ENCODE results near the gene CDR2L. TPM values are rescaled to one million over a fixed set of nuclear protein-coding genes. Genes with fewer than 3 reads are reported as not detected.
A peak's percentile ranks its signal among the peaks of the same experiment; 100 is the strongest.

The CDR2L gene
- total RNA-seq, 1 experiment from 2014 or later, result 31.0 TPM

DNA sequence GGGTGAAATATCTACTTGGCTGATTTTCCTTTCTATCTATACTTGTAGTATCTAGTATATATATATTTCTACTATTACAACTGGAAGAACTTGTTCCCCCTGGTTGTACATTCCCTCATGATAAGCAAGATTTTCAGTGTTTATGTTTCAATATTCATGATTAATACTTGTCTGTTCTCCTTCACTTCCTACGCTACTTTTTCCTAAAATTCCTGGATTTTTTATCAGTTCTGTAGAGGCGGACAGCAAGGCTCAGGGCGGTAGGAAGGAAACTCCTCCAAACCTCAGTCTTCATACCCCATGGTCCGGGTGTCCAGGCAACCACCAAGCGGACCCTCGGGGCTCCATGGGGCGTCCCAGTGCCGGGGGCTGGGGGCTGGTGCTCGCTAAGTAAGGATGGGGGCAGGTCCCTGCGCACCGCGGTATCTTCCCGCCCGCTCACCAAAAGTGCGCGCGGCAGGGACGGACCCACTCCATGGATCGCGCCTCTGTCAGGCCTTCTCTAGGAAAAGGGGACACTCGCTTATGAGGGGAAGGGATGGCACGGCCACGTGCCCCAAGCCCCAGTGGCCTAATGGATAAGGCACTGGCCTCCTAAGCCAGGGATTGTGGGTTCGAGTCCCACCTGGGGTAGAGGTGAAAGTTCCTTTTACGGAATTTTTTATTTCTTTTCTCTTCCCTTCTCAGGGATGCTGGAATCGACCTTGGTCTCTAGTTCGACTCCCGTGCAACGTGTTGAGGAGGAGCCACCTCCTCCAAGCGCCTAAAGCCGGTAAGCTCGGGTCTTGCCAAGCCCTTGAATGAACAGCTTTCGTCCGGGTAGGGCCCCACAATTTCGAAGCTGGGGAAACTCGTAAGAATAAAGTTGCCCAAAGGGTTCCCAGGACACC is 46.2 kb downstream of the CDR2L start (continued):
- TF ChIP-seq AR (CRISPR knock-in tag; IDR thresholded peaks at IDR 0.05) (no peak), ZNF416 (CRISPR knock-in tag; IDR thresholded peaks at IDR 0.05) (no peak), PRDM15 (CRISPR knock-in tag; IDR thresholded peaks at IDR 0.05) (no peak), GABPB1 (CRISPR knock-in tag; IDR thresholded peaks at IDR 0.05) (0 out of 2 replicates have a peak, but pooled peaks have one; percentile 60), SOX15 (CRISPR knock-in tag; IDR thresholded peaks at IDR 0.05) (no peak), CBFB (CRISPR knock-in tag; IDR thresholded peaks at IDR 0.05; ENCODE audit: low read depth) (no peak), ESRRA (CRISPR knock-in tag; IDR thresholded peaks at IDR 0.05; ENCODE audit: borderline replicate concordance) (no peak), SP1 (CRISPR knock-in tag; conservative IDR thresholded peaks at IDR 0.05) (peak; percentile 66), ZNF138 (CRISPR knock-in tag; conservative IDR thresholded peaks at IDR 0.05) (no peak), MYBL2 (CRISPR knock-in tag; IDR thresholded peaks at IDR 0.05) (0 out of 2 replicates have a peak, but pooled peaks have one; percentile 34), CREM (CRISPR knock-in tag; IDR thresholded peaks at IDR 0.05) (no peak), ZNF396 (CRISPR knock-in tag; IDR thresholded peaks at IDR 0.05; ENCODE audit: borderline replicate concordance) (no peak), ATF1 (CRISPR knock-in tag; IDR thresholded peaks at IDR 0.05) (no peak), ERG (CRISPR knock-in tag; IDR thresholded peaks at IDR 0.05) (no peak), CTCF (IDR thresholded peaks at IDR 0.05) (no peak), PRRX2 (CRISPR knock-in tag; IDR thresholded peaks at IDR 0.05) (no peak), ZBTB43 (CRISPR knock-in tag; IDR thresholded peaks at IDR 0.05) (no peak), ZNF423 (CRISPR knock-in tag; IDR thresholded peaks at IDR 0.05) (0 out of 2 replicates have a peak, but pooled peaks have one; percentile 4), GRHL2 (CRISPR knock-in tag; IDR thresholded peaks at IDR 0.05; ENCODE audit: insufficient replicate concordance, severe bottlenecking) (no peak)
- TF ChIP-seq, protein P1, sequence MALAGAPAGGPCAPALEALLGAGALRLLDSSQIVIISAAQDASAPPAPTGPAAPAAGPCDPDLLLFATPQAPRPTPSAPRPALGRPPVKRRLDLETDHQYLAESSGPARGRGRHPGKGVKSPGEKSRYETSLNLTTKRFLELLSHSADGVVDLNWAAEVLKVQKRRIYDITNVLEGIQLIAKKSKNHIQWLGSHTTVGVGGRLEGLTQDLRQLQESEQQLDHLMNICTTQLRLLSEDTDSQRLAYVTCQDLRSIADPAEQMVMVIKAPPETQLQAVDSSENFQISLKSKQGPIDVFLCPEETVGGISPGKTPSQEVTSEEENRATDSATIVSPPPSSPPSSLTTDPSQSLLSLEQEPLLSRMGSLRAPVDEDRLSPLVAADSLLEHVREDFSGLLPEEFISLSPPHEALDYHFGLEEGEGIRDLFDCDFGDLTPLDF (CRISPR knock-in tag; IDR thresholded peaks at IDR 0.05), result no peak
- TF ChIP-seq, protein P2, sequence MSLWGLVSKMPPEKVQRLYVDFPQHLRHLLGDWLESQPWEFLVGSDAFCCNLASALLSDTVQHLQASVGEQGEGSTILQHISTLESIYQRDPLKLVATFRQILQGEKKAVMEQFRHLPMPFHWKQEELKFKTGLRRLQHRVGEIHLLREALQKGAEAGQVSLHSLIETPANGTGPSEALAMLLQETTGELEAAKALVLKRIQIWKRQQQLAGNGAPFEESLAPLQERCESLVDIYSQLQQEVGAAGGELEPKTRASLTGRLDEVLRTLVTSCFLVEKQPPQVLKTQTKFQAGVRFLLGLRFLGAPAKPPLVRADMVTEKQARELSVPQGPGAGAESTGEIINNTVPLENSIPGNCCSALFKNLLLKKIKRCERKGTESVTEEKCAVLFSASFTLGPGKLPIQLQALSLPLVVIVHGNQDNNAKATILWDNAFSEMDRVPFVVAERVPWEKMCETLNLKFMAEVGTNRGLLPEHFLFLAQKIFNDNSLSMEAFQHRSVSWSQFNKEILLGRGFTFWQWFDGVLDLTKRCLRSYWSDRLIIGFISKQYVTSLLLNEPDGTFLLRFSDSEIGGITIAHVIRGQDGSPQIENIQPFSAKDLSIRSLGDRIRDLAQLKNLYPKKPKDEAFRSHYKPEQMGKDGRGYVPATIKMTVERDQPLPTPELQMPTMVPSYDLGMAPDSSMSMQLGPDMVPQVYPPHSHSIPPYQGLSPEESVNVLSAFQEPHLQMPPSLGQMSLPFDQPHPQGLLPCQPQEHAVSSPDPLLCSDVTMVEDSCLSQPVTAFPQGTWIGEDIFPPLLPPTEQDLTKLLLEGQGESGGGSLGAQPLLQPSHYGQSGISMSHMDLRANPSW (CRISPR knock-in tag; conservative IDR thresholded peaks at IDR 0.05; ENCODE audit: low read depth), result 0 out of 2 replicates have a peak, but pooled peaks have one; percentile 29

All from WTC11 (cell line).